ENCODE results near the gene TFR2.

GRCh38 chr7:100685049-100685605, 43.8 kb upstream of the TFR2 start:
- TF ChIP-seq POLR2A (IDR thresholded peaks at IDR 0.05; ENCODE audit: borderline replicate concordance, extremely low read depth, insufficient read depth, insufficient read length) (no peak), SP1 (IDR thresholded peaks at IDR 0.05; ENCODE audit: low read depth) (no peak), REST (IDR thresholded peaks at IDR 0.05; ENCODE audit: low read depth) (no peak), RAD21 (IDR thresholded peaks at IDR 0.05; ENCODE audit: low read depth) (no peak), CTCF (IDR thresholded peaks at IDR 0.05 in 2 of 3, conservative IDR thresholded peaks at IDR 0.05 in 1 of 3; ENCODE audit: borderline replicate concordance in 1 of 3, insufficient read depth in 1 of 3, low read depth in 2 of 3, low read length in 2 of 3) (no peak), MAX (IDR thresholded peaks at IDR 0.05) (no peak), EZH2 (IDR thresholded peaks at IDR 0.05) (no peak), JUND (IDR thresholded peaks at IDR 0.05) (no peak), POLR2AphosphoS5 (IDR thresholded peaks at IDR 0.05; ENCODE audit: low read depth, low read length) (no peak), YY1 (IDR thresholded peaks at IDR 0.05; ENCODE audit: extremely low read depth, insufficient replicate concordance, low read depth, low read length) (no peak), SRF (IDR thresholded peaks at IDR 0.05; ENCODE audit: low read depth) (no peak), EZH2phosphoT487 (IDR thresholded peaks at IDR 0.05; ENCODE audit: borderline replicate concordance) (no peak), FOSL1 (IDR thresholded peaks at IDR 0.05; ENCODE audit: low read depth) (no peak)

All from HCT116 (cell line).